ENCODE results near the gene ZNF277.
"Not testable (repeated sequence)": the region's sequence is repeated elsewhere in the genome, so short reads cannot be mapped to it uniquely, and the experiment has no call there.

Gene ZNF277

DNA sequence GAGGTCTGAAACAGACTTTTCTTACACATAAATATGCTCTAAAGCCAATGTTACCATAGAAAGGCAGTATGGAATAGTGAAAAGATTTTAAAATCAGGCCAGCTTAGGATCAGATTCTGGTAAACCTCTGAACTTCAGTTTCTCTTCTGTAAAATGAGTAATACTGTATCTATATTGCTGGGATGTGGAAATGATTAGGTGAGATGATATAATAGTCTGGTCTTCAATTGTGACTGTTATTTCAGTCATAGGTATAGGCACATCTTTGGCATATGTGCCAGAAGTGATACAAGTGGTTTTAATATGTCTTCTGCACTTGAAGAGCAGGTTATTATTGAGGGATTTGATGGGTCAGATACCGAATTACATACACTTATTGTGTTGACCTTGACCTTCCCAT is 7.2 kb downstream of the ZNF277 start:
- no peak for DNase-seq

DNA sequence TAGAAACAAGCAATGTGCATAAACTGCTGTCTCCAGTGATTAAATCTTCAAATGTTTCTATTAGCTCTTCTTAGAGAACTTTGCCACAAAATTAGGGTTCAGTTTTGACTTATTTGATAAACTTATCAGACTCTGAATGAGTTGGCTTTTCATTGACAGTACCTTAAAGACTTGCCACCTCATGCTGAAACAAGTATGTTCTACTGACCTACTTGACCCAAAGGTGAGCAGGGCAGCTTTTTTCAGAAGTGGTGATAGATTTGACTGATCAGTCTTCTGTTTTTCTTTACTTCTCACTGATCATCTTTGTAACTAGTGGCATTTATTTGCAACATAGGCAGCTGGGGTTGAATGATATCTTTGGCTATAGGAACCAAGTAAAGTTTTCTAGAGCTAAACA is 7.8 kb downstream of the ZNF277 start:
- DNase-seq, result no peak

DNA sequence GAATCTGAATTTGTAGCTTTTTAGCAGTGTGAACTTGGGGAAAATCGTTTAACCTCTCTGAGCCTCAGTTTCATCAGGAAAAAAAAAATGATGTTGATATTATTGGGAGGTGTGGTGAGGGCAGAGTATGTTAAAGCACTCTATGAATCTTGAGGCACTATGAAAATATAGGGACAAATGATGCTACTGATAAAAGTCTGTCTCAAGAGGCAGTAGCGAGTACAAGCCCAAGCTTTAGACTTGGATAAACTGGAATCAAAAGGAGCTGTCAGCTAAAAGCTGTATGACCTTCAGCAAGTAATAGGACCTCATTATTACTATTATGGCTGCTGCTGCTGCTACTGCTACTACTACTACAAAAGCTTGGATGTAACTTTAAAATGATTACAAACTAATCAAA is 8.4 kb downstream of the ZNF277 start:
- no peak for DNase-seq

DNA sequence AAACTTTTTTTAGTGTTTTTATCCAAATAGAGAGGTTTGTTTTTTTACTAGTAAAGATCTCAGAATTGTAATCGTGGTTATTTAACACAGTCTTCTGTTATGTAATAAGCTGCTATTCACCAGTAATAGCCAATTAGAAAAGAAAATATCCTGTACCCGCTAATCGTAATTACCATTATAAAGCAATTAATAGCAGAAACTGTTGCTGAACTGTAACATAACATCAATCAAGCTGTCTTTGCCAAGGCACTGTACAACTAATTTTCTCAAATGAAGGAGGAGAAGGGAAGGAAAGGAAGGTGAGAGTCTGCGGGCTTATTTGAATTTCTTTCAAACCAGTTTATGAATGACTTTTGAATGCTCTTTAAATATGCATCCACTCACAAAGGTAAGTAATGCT is 9.3 kb downstream of the ZNF277 start:
- DNase-seq, result no peak

DNA sequence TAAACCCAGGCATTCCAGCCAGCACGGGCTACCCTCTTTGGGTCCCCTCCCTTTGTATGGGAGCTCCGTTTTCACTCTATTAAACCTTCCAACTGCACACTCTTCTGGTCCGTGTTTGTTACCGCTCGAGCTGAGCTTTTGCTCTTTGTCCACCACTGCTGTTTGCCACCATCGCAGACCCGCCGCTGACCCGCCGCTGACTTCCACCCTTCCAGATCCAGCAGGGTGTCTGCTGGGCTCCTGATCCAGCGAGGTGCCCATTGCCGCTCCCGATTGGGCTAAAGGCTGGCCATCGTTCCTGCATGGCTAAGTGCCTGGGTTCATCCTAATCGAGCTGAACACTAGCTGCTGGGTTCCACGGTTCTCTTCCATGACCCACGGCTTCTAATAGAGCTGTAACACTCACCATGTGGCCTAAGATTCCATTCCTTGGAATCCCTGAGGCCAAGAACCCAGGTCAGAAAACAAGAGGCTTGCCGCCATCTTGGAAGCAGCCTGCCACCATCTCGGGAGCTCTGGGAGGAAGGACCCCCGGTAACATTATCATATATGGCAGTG is 14.5 kb downstream of the ZNF277 start:
- DNase-seq, result no peak

DNA sequence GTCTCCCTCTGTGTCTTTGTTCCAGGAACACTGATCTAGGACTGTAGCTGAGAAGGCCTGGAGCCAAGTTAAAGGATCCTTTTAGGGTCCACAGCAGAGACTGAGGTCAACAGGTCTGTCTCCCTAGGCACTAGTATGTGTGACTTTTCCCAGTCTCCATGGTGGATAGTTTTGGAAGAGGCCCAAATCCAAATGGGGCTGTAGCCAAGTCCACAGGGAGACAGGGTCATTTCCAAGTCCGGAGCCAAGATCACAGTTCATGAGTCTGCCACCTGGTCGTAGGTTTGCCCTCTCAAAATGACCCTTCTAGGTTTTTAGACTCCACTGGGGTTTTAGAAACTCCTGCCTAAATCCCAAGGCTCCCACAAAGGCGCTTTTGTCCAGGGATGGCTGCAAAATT is 16.8 kb downstream of the ZNF277 start:
- DNase-seq, result no peak

DNA sequence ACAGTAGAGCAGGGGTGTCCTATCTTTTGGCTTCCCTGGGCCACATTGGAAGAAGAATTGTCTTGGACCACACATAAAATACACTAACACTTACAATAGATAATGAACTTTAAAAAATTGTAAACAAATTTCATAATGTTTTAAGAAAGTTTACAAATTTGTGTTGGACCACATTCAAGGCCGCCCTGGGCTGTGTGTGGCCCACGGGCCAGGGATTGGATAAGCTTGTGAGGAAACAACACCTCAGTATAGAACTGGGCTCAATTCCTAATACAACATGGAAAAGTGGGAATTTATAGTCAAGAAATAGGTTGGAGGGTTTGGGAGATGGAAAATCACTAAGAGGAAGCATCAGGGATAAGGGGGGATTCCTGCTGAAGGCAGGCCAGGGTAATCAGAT is 17.7 kb downstream of the ZNF277 start:
- DNase-seq, result no peak

DNA sequence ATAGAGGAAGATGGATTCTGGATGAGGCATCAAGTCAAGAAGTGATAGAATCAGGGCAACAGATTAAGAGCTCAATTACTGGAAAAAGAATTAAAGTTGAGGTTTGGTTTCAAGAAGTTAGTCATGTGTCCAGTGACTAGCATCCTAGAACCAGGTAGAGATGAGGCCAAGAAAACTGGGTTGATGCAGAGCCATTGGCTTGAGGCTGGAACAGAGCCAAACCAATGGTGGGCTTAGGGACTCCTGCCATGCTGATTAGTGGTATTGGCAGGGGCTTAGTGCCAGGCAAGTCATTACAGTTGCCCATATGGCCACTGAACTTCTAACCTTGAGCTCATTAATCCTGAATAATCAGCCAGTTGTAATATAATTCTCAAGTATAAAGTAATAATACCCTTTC is 18.5 kb downstream of the ZNF277 start:
- no peak for DNase-seq

DNA sequence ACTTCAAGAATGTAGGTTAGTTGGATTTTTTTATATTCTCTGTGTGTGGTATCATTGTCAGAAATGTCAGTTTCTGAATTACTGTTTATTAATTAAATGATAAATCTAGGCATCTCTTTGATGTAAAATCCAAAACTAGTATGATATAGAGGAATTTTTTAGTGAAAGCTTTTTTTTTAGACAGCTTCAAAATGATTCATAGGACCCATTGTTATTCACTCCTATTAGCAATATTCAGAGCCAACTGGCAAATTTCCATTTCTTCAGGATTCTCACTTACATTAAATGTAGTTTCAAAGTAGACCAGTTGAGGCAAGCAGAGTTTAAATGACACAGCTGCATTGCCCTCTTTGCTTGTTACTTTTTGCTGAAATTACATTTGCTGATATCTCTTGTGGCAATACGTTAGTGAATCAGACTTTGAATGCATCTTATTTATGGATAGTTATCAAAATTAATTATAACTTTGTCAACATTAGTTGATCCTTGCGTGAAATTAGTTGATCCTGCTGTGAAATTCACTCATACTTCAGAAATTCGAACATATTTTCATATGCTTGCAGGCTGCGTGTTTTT is 20.3 kb downstream of the ZNF277 start:
- no peak for DNase-seq

DNA sequence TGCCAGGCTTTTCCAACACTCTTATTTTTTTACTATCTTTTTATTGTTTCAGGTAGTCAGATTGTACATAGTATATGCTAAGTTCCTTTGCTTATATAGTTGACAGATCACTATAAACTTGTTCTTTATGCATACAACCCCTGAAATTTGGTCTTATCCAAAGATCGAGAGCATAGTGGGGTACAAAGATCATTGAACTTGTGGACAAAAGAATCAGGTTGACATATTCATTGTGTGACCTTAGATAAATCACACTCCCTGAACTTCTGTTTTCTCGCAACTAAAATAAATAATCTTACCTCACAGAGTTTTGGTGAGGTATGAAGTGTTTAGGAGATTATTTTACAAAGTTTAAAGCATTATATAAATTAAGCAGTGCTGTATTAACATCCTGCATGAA is 22.1 kb downstream of the ZNF277 start:
- DNase-seq, result no peak

DNA sequence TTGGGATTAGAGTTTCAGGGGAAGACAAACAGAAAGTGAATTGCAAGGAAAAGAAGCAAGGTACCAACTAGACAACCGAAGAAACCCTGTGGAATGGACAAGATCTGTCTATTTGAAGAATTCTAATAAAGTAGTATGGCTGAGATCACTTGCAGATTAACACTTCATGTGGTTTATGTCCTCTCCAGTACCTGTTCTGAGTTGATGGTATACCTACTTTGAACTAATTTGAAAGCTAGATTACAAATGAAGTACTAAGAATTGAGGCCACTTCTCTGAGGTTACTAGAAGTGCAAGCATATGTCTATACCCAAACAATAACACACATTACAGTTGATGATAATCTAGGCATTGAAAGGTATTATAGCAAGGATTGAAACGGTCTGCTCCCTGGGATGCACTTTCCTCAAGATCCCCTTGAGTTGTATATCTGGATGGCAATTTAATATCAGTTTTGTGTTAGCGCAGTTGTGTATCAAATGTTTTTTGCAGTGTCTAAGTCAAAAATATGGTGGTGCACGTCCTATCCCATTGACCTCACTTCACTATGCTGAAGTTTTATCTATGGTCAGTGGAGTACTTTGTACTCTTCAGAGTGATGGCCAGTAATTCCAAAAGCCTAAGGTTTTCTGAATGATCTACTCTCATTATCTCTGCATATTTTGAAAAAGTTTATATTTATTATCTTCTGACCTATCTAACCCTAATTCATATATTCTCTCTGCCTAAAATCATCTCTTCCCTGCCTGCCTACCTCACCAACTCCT is 25.9 kb downstream of the ZNF277 start:
- DNase-seq, result no peak

DNA sequence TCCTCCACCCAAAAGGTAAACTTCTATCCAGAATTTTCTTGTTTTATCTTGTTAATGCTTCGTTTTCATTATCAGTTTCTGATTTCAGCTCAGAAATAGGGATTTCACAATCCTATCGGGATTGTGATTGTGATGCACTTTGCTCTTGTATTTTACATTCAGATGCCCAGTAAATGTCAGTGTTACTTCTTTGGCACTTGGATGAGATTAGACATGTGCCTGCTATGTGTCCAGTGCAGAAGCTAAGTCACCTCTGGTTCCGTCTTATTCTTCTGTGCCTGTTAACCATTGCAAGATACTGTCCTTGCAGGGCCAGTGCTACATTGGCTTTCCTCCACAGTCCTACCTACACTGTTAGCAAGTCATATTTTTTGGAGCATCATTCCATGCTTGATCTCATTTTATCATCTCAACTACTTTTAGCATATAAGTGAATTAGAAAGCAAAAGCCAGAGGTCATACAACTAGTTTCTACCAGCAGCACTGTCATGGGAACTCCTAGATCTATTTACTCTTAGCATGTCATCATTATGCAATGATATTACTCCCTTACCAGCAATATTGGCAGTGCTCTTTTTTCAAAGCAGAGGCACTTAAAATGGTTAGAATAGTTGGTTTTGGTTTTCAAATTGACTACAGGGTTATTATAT is 26.7 kb downstream of the ZNF277 start:
- DNase-seq, result no peak

DNA sequence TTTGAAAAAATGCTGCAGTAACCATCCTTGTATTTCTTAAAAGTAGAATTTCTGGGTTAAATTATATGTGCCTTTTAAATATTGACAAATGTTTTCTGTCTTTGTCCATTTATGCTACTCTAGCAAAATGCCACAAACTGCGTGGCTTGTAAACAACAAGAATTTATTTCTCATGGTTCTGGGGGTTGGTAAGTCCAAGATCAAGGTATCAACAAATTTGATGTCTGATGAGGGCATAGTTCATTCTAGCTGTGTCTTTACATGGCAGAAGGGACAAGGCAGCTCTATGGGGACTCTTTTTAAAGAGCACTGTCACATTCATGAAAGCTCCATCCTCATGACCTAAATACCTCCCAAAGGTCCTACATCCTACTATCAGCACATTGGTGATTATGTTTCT is 27.7 kb downstream of the ZNF277 start:
- DNase-seq, result no peak

DNA sequence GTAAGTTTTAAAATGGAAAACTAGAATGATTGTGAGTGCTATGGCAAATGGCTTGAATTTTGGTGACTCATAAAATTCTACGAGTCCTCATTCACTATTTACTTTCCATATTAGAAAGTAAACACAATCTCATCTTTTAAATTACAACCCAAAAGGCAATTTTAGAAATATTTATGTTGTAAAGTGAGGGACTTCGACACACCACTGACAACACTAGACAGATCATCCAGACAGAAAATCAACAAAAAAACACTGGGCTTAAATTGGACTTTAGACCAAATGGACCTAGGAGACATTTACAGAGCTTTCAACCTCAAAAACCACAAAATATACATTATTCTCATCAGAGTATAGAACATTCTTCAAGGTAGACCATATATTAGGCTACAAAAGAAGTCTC is 30.1 kb downstream of the ZNF277 start:
- DNase-seq, result no peak

DNA sequence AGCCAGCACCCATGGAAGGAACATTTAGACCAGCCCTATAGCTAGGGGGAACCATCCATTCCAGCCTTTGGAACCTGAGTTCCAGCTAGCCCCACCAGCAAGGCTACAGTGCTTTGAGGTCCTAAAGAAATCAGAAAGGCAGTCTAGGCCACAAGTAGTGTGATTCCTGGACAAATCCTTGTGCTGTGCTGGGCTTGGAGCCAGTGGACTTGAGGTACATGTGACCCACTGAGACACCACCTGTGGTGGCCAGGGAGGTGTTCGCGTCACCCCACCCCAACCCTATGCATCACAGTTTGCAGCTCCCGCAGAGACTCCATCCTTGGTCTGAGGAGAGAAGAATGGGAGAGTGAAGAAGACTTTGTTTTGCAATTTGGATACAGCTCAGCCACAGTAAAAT is 31.8 kb downstream of the ZNF277 start:
- no peak for DNase-seq

DNA sequence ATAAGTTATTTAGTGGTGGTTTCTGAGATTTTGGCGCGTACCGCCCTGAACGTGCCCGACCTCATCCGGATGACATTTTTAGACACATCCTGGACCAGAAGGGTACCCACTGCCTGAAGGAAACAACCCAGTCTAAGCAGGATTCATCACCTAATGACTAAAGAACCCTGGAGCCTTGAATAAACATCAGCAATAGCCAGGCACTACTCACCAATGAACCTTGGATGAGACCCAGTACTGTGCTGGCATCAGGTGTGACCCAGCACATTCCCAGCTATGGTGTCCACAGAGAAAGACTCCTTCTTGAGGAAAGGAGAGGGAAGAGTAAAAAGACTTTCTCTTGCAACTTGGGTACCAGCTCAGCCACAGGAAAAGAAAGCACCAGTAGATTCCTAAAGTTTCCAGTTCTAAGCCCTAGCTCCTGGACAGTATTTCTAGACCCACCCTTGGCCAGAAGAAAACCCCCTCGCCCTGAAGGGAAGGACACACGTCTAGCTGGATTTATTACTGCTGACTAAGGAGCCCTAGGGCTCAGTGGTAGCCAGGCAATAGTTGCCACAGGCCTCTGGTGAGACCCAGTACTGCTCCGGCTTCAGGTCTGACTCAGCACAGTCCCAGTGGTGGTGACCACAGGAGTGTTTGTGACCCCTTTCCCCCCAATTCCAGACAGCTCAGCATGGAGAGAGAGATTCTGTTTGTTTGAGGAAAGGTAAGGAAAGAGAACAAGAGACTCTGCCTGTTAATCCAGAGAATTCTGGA is 32.5 kb downstream of the ZNF277 start:
- no peak for DNase-seq

DNA sequence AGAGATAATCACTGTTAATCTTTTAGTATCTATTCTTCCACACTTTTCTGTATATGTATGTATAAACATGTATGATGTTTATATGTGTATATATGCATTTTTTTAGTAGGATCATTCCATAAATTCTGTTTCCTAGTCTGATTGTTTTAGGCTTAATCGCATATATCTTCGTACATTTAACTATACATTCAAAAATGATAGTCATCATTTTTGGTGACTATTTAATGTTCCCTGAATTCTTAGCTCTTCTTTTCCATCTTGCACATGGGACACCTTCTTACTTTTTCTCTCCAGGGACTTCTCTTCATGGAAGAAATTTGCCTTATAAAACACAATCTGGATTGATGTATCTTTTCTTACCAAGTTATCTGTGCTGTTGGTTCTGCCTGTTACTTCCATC is 42.1 kb downstream of the ZNF277 start:
- no peak for DNase-seq

DNA sequence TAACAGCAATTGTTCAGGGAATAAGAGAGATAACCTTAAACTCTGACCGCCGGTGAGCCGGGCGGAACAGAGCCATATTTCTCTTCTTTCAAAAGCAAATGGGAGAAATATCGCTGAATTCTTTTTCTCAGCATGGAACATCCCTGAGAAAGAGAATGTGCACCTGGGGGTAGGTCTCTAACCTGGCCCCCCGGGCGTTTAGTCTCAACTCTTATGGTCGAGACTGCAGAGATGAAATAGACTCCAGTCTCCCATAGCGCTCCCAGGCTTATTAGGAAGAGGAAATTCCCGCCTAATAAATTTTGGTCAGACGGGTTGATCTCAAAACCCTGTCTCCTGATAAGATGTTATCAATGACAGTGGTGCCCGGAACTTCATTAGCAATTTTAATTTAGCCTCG is 43.5 kb downstream of the ZNF277 start:
- not testable (repeated sequence) for DNase-seq

DNA sequence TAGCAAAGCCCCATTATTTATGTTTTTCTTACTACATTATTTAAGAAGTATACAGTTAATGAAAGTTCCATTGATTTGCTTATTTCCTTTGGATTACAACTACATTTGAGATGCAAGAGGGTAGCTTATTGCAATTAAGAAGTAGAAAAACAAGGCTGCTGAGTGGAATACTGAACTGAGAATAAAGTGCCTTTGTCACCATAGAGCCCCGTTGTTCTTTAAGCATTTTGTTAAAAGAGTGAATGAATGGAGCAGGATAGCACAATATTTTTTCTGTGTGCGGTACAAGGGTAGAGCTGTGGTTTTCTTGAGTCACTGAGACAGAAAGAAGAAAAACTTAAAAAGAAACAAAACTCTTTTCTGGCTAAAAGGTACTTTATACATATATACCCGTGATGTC is 45.6 kb downstream of the ZNF277 start:
- no peak for DNase-seq

DNA sequence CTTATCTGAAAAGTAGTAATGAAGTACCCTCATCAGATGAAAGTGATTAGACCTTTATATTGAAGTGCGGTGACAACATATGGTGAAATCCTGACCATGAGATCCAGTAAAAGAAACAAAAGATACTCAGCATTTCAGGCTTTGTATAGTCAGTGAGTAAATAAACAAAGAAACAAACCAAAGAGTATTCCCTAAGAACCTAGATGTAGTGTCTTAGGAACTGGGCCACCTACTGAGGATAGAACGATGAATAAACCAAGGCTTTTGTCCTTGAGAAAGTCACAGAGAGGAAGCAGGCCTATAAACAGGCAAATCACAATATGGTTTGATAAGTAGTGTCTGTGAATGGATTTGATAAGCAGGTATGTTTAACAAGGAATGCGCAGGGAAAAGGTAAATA is 46.2 kb downstream of the ZNF277 start:
- DNase-seq, result no peak

DNA sequence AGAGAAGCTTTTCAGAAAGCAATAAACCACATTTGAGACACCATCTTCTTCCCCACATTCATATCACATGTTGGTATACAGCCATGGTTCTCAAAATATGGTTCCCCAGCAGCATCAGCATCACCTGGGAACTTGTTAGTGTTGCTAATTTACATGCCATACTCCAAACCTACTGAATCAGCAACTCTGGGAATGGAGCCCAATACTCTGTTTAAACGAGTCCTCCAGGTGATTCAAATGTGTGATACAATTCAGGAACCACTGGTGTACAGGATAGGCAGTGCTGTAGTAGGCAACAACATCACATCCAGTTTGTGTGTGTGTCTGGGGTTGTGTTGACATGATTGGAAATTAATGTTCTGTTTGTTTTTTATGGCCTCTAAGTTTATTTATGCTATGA is 47.7 kb downstream of the ZNF277 start:
- DNase-seq, result no peak

DNA sequence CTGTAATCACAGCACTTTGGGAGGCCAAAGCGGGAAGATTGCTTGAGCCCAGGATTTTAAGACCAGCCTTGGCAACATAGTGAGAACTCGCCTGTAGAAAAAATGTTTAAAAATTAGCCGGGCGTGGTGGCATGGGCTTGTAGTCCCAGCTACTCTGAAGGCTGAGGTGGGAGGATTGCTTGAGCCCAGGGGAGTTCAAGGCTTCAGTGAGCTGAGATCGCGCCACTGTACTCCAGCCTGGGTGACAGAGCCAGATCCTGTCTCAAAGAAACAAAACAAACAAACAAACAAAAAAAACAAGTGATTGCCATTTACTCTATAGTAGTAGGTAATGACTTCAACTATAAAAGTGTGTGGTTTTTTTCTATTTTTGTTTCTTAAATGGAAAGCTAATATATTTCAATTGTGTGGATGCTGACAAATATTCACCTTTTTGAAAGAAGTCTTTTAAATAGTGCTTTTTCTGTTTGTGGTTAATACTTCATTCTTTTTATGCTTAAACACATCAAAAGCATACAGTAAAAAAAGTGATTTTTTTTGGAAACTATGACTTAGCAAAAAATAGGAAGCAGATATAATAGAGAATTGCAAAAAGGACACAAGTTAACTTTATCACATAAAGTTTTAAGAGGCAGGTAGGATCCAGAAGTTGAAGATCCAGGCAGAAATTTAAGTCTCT is 48.4 kb downstream of the ZNF277 start:
- no peak for DNase-seq

DNA sequence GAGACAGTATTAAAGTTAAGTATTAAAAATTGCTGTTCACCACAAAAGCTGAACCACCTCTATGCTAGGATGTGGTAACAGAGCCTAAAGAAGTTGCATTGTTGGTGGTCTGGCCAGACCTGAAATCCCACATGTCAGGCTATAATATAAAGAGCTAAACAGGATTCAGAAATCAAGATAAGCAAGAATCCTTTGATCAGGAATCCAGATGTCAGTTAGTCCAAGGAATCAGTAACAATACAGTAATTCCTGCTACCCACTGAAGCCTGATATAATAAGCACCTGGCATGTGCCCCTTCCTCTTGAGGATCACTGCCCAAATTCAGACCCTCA is 48.9 kb downstream of the ZNF277 start:
- no peak for DNase-seq

All from kidney glomerular epithelial cell (primary cell).